GM18508 (cell line): Measurements from ENCODE around the gene BCL3.

Experiments used
- ATAC-seq: cut with Tn5 transposase; IDR thresholded peaks from one replicate; pipeline ENCODE4 v1.9.1; 2021; ENCODE audit warnings: moderate number of reproducible peaks; ENCODE audit not compliant: insufficient read depth, unreplicated experiment

BCL3 gene

GRCh38 chr19:44740351-44740824 is 8.1 kb upstream of the BCL3 start:
- ATAC-seq = no peak

DNA sequence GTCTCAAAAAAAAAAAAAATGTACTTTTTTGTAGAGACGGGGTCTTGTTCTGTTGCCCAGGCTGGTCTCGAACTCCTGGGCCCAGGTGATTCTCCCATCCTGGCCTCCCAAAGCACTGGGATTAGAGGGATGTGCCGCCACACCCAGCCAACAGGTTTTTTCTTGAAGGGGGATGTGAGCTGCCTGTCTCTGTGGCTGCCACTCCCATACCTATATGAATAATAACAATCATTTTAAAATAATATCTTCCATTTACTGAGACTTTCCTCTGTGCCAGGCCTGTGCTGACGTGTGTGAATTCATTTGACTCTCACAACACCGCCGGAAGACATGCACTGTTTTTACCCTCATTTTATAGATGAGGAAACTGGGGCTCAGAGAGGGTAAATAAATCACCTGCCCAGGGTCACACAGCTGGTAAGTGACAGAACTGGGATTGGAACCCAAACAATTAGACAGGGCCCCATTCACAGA is 7.2 kb upstream of the BCL3 start:
- no peak for ATAC-seq

DNA sequence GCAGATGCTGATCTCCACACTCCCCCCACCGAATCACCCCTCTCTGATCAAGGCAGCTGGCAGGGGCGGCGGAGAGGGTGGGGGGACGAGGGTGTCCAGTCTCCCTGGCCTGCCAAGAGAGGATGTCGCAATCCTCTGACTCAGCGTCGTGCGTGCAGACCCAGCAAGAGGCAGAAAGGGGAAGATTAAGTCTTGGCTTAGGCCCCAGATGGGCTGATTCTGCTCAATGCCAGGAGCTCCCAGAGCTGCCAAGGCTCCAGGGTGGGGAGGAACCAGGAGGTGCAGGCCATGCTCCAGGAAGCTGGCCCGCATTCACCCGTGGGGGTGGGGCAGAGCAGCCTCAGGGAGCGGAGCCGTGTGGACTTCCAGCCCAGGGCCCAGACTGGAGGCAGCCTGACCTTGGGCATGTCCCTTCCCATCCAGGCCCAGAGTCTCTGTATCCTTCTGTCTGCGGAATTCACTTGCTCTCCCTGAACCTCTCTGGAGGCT is 6.6 kb upstream of the BCL3 start:
- no peak for ATAC-seq

GRCh38 chr19:44742330-44743061 is 6.0 kb upstream of the BCL3 start:
- ATAC-seq = no peak

DNA sequence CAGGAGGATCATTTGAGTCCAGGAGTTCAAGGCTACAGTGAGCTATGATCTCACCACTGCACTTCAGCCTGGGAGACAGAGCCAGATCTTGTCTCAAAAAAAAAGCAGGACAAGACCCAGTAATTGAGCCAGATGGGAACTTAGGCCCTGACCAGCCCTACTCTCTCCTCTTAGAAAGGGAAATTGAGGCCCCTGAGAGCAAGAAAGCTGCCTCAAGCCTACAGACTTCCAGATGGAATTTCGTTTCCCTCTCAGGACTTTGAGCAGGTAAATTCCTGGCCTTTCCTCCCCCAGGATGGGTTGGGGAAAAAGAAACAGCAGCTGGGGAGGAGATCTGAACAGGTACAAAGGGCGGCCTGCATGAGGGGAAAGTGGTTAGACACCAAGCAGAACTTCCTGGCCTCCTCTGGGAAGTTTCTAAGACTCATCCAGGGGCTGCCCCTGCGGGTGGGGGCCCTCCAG is 3.6 kb upstream of the BCL3 start:
- no peak for ATAC-seq

DNA sequence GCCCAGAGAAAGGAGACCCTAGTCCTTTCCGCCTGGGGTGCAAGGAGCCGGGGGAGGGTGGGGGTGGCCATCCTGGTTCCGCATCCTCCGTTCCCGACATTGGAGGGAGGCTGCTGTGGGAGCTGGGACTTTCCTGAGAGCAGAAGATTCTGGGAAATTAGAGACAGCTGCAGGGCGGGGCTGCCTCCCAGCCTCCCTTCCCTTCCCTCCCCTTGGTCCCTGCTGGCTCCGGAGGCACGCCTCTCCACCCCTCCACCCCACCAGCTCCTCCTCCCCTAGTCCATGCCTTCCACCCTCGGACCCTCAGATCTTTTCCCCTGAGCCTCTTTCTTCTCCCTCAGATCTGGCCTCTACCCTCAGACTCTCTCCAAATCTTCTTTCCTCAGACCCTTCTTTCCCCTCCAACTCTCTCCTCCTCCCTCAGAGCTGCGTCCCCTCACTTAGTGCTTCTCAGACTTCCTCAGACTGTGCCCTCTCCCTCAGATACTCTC is 3.1 kb upstream of the BCL3 start:
- no peak for ATAC-seq

GRCh38 chr19:44745887-44746600 is 2.5 kb upstream of the BCL3 start:
- ATAC-seq = no peak

DNA sequence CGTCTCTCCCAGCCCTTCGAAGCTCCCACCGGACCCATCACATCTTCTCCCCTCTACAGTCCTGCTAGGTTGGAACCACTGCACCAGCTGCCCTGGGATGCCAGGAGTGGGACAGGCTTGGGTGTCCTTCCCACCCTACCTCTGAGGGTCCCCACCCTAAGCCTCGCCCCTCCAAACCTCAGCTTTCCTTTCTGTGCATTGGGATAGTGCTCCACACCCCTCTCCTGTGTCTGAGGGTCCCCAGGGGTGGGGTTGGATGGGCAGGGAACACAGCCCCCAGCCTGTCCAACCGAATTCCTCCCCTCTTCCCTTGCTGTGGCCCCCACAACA is 1.9 kb upstream of the BCL3 start:
- ATAC-seq = no peak

GRCh38 chr19:44746946-44747738 is 1.4 kb upstream of the BCL3 start:
- ATAC-seq = no peak

GRCh38 chr19:44747739-44748425 is 626 bp upstream of the BCL3 start:
- no peak for ATAC-seq

DNA sequence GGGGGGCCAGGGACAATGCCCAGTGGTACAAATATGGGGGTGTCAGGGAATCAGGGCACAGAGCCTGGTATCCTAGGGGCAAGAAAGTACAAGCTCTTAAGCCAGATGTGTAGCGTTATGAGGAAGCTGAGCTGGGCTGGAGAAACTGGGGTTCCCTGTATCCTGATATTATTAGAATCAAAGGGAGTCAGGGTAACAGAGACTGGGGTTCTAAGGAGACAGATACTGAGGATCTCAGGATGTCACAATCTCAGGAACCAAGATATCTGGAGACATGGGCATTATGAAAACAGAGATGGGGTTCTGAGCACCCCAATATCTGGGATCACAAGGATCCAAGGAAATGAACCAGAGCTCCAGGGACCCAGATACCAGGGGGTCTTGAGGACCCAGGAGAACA is 784 bp downstream of the BCL3 start:
- ATAC-seq = no peak

GRCh38 chr19:44749994-44750393 is 1.5 kb downstream of the BCL3 start:
- ATAC-seq = no peak

DNA sequence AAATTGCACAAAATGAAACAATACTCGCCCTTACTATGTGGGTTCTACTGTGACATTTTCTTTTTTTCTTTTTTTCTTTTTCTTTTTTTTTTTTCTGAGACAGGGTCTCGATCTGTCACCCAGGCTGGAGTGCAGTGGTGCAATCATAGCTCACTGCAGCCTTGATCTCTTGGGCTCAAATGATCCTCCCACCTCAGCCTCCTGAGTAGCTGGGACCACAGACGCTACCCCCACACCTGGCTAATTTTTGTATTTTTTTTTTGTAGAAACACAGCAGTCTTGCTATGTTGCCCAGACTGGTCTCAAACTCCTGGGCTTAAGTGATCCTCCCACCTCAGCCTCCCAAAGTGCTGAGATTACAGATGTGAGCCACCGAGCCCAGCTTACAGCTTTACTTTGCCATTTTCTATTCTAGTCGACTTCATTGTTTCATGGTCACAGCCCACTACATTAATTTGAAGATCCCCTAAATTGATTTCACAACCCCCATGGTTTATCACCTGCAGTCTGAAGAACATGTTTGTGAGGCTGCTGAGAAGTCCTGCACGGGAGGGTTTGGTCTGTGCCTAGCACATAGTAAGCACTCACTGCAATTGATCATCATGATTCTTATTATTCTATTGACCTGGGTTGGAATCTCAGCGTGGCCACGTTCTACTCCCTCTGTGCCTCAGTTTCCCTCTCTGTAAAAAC is 3.8 kb downstream of the BCL3 start:
- ATAC-seq = no peak

DNA sequence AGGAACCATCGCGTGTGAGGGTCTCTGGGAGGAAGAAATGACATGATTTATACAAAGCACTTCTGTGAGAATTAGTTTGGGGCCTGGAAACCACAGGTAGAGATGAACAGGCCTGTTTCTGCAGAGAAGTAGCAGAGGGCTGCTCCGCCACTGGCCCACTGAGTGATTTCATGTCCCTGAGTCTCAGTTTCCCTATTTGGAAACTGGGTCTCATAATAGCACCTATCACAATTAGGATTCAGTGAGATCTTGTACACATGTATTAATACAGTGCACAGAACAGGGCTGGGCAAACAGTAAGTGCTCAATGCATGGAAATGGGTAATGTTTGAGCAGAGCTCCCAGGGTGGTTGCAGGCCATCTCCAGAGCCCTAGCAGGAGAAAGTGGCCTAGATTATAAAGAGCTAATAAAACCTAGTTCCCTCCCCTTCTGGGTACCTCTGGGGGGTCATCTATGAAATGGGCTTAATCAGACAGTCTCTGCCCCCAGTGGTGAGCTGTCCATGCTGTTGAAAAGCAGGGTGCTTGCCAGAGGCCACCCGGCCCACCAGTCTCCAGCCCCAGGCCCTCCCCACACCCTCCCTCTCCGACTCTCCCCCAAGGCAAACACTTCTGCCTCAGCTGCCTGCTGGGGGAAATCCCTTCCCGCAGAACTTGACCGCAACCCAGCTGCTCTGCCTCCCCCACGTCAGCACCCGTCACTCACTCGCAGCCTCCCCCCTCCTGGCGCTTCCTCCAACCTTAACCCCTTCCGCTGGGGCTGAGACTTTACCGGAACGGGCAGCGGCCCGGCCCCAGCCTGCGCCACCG is 4.5 kb downstream of the BCL3 start:
- no peak for ATAC-seq

DNA sequence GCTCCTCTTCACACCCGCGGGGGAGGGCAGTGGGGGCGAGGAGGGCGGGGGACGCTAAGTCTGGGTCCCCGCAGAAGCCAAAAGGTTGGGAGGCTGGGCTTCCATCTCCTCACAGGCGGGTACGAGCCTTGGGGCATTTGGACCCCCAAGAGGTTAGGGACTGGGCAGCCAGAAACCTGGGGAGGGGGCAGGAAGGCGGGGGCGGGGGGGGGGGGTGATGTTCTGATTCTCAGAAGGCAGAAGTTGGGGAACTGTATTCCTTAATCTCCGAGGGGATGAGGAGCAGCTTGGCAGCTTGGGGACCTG is 5.1 kb downstream of the BCL3 start:
- ATAC-seq = no peak

DNA sequence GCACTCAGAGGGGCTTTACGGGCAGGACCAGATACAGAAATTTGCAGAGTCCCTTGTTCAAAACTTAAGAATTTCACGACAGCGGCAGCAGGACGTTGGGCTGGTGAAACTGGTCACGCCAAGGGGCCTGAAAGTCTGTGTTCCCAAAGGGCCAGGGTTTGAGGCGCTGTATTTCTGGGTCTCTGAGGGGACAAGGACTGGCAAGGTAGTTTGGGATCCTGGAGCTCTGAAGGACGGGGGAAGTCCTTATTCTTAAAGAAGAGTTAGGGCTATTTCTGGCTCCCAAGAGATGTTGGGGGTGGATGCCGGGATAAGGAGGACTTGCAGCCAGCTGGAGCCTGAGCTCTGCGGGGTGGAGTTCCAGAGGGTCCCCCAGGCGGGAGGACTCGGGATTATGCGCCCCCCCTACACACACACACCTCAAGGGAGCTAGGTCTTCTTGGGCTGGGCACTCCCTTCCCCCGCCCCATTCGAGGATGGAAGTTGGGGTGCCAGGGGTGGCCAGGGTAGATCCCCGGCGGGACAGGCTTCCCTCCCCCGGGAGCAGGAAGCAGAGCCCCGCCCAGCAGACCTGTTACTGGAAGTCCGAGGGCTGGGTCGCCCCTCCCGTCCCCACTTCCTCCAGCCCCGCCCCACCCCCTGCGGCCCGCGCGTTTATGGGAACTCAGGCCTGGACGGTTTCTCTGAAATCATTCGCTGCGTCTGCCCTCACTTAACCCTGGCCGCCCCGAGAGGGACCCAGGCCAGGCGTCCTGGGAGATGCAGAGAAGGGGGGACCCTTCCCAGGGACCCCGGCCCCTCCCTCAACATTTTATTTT is 5.6 kb downstream of the BCL3 start:
- ATAC-seq = no peak

DNA sequence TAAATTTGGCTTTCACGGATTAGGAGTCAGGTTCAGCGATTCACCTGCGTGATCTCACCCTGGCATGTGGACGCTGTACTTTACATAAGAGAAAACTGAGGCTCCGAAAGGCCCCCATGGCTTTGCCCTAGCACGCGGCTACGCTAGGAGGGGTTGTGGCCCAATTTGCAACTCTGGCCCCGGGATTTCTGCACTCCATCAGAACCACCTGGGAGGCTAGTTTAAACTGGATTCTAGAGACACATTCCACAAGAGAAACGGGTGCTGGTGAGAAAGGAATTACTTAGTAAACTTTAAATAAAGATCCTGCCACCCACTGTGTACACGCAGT is 6.2 kb downstream of the BCL3 start:
- no peak for ATAC-seq

GRCh38 chr19:44755219-44755618 is 6.7 kb downstream of the BCL3 start:
- no peak for ATAC-seq
